Body of pancreas (tissue), 4 donors: ENCODE data around the gene PLPP2.
"Not testable (repeated sequence)": the region's sequence is repeated elsewhere in the genome, so short reads cannot be mapped to it uniquely, and the experiment has no call there.

Source experiments
- CTCF ChIP-seq, 7 experiments: fragments of 450-650 bp in 4 of 7; fragments of 200-600 bp in 3 of 7; sonication (generic) in 3 of 7; IDR thresholded peaks; one replicate each; pipeline ENCODE4 v1.5.1; 2016 to 2019; ENCODE audit warnings: antibody characterized with exemption in 7 of 7
- POLR2A ChIP-seq, 3 donors: fragments of 450-650 bp; IDR thresholded peaks; one replicate each; pipeline ENCODE4 v1.6.1; 2016; ENCODE audit warnings: antibody characterized with exemption in 3 of 3, mild to moderate bottlenecking in 2 of 3

- not testable (repeated sequence) for TF ChIP-seq POLR2A, CTCF (IDR thresholded peaks at IDR 0.05)
Observed at GRCh38 chr19:245900-246299, 45.3 kb downstream of the PLPP2 start.
